GM18870 (cell line): ENCODE measurements around the gene AJM1.
"Not testable (repeated sequence)": the region's sequence is repeated elsewhere in the genome, so short reads cannot be mapped to it uniquely, and the experiment has no call there.

Experiments
- ATAC-seq: cut with Tn5 transposase; IDR thresholded peaks from one replicate; pipeline ENCODE4 v1.9.1; 2021; ENCODE audit warnings: moderate library complexity; ENCODE audit not compliant: unreplicated experiment

The AJM1 gene

GRCh38 chr9:136829981-136830885 is 12.0 kb upstream of the AJM1 start:
- no peak for ATAC-seq

- ATAC-seq, result no peak
These were observed 11.1 kb upstream of the AJM1 start for GRCh38 chr9:136831002-136831719.

- ATAC-seq, result no peak
These were observed 10.6 kb upstream of the AJM1 start for GRCh38 chr9:136831720-136832104.

- no peak for ATAC-seq
These were observed 9.7 kb upstream of the AJM1 start for GRCh38 chr9:136832581-136832980.

GRCh38 chr9:136833381-136834048 is 8.8 kb upstream of the AJM1 start:
- not testable (repeated sequence) for ATAC-seq

GRCh38 chr9:136835162-136835931 is 6.9 kb upstream of the AJM1 start:
- ATAC-seq, result no peak

- ATAC-seq, result no peak
These were observed 6.1 kb upstream of the AJM1 start for GRCh38 chr9:136835932-136836904.

- ATAC-seq, result no peak
These were observed 5.0 kb upstream of the AJM1 start for GRCh38 chr9:136837146-136837855.

GRCh38 chr9:136837856-136838277 is 4.4 kb upstream of the AJM1 start:
- ATAC-seq, result not testable (repeated sequence)

GRCh38 chr9:136838314-136839228 is 3.7 kb upstream of the AJM1 start:
- ATAC-seq, result no peak

GRCh38 chr9:136839229-136840139 is 2.8 kb upstream of the AJM1 start:
- ATAC-seq, result no peak

GRCh38 chr9:136840140-136840876 is 2.0 kb upstream of the AJM1 start:
- no peak for ATAC-seq

GRCh38 chr9:136840877-136841645 is 1.2 kb upstream of the AJM1 start:
- ATAC-seq, result no peak

- ATAC-seq, result not testable (repeated sequence)
These were observed 465 bp upstream of the AJM1 start for GRCh38 chr9:136841646-136842379.
